Activated T-cell treated with anti-CD3 and anti-CD28 coated beads for 48 hours (primary cell): ENCODE measurements around the gene LUC7L.
"Not testable (repeated sequence)": the region's sequence is repeated elsewhere in the genome, so short reads cannot be mapped to it uniquely, and the experiment has no call there.

Source experiments
- DNase-seq: peaks from one replicate; pipeline ENCODE4 v3.0.0-alpha.2; 2020; ENCODE audit warnings: low read depth

LUC7L gene

DNA sequence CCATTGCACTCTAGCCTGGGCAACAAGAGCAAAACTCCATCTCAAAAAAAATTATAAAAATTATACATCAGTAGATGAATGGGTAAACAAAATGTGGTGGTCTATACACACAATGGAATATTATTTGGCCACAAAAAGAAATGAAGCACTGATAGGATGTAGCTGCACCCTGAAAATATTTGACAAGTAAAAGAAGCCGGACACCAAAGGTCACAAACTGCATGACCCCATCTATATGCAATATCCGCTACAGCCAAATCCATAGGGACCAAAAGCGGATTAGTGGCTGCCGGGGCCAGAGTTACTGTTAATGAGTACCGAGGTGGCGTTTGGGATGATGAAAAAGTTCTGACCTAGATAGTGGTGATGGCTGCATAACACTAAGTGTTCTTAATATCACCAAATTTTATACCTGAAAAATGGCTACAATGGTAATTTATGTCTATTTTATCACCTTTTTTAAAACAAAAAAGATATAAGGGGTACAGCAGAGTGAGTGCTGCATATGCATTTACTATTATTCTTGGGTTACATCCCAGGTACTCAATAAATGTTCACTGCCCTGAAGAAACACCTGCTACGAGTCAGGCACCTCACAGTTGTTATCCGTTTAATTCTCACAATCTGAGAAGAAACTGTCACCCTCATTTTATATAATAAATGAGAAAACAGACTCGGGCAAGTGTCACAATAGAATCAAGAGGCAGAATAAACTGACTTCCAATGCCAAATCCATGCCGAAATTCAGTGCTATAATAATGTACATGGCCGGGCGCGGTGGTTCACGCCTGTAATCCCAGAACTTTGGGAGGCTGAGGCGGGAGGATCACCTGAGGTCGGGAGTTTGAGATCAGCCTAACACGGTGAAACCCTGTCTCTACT, 49.8 kb downstream of the LUC7L start:
- DNase-seq, result no peak

DNA sequence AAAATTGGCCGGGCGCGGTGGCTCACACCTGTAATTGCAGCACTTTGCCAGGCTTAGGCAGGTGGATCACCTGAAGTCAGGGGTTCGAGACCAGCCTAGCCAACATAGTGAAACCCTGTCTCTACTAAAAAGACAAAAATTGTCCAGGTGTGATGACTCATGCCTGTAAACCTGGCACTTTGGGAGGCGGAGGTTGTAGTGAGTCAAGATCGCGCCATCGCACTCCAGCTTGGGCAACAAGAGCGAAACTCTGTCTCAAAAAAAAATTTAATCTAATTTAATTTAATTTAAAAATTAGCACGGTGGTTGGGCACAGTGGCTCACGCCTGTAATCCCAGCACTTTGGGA, 50.6 kb downstream of the LUC7L start:
- no peak for DNase-seq

DNA sequence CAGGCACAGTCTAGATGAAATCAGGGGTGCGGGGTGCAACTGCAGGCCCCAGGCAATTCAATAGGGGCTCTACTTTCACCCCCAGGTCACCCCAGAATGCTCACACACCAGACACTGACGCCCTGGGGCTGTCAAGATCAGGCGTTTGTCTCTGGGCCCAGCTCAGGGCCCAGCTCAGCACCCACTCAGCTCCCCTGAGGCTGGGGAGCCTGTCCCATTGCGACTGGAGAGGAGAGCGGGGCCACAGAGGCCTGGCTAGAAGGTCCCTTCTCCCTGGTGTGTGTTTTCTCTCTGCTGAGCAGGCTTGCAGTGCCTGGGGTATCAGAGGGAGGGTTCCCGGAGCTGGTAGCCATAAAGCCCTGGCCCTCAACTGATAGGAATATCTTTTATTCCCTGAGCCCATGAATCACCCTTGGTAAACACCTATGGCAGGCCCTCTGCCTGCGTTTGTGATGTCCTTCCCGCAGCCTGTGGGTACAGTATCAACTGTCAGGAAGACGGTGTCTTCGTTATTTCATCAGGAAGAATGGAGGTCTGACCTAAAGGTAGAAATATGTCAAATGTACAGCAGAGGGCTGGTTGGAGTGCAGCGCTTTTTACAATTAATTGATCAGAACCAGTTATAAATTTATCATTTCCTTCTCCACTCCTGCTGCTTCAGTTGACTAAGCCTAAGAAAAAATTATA, 51.1 kb downstream of the LUC7L start:
- no peak for DNase-seq

DNA sequence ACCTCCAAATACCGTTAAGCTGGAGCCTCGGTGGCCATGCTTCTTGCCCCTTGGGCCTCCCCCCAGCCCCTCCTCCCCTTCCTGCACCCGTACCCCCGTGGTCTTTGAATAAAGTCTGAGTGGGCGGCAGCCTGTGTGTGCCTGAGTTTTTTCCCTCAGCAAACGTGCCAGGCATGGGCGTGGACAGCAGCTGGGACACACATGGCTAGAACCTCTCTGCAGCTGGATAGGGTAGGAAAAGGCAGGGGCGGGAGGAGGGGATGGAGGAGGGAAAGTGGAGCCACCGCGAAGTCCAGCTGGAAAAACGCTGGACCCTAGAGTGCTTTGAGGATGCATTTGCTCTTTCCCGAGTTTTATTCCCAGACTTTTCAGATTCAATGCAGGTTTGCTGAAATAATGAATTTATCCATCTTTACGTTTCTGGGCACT, 51.8 kb downstream of the LUC7L start:
- no peak for DNase-seq

DNA sequence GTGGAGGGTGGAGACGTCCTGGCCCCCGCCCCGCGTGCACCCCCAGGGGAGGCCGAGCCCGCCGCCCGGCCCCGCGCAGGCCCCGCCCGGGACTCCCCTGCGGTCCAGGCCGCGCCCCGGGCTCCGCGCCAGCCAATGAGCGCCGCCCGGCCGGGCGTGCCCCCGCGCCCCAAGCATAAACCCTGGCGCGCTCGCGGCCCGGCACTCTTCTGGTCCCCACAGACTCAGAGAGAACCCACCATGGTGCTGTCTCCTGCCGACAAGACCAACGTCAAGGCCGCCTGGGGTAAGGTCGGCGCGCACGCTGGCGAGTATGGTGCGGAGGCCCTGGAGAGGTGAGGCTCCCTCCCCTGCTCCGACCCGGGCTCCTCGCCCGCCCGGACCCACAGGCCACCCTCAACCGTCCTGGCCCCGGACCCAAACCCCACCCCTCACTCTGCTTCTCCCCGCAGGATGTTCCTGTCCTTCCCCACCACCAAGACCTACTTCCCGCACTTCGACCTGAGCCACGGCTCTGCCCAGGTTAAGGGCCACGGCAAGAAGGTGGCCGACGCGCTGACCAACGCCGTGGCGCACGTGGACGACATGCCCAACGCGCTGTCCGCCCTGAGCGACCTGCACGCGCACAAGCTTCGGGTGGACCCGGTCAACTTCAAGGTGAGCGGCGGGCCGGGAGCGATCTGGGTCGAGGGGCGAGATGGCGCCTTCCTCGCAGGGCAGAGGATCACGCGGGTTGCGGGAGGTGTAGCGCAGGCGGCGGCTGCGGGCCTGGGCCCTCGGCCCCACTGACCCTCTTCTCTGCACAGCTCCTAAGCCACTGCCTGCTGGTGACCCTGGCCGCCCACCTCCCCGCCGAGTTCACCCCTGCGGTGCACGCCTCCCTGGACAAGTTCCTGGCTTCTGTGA, 52.5 kb downstream of the LUC7L start, which contains the start of gene HBA1:
TSS of gene HBA1 (plus strand) at position 204 of the 906 bp plus-strand sequence. CDS start at position 241, 37 bp downstream.
- DNase-seq, result not testable (repeated sequence)

DNA sequence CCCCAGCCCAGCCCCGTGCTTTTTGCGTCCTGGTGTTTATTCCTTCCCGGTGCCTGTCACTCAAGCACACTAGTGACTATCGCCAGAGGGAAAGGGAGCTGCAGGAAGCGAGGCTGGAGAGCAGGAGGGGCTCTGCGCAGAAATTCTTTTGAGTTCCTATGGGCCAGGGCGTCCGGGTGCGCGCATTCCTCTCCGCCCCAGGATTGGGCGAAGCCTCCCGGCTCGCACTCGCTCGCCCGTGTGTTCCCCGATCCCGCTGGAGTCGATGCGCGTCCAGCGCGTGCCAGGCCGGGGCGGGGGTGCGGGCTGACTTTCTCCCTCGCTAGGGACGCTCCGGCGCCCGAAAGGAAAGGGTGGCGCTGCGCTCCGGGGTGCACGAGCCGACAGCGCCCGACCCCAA, 53.2 kb downstream of the LUC7L start:
- not testable (repeated sequence) for DNase-seq

DNA sequence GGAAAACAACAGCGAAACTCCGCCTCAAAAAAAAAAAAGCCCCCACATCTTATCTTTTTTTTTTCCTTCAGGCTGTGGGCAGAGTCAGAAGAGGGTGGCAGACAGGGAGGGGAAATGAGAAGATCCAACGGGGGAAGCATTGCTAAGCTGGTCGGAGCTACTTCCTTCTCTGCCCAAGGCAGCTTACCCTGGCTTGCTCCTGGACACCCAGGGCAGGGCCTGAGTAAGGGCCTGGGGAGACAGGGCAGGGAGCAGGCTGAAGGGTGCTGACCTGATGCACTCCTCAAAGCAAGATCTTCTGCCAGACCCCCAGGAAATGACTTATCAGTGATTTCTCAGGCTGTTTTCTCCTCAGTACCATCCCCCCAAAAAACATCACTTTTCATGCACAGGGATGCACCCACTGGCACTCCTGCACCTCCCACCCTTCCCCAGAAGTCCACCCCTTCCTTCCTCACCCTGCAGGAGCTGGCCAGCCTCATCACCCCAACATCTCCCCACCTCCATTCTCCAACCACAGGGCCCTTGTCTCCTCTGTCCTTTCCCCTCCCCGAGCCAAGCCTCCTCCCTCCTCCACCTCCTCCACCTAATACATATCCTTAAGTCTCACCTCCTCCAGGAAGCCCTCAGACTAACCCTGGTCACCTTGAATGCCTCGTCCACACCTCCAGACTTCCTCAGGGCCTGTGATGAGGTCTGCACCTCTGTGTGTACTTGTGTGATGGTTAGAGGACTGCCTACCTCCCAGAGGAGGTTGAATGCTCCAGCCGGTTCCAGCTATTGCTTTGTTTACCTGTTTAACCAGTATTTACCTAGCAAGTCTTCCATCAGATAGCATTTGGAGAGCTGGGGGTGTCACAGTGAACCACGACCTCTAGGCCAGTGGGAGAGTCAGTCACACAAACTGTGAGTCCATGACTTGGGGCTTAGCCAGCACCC, 54.0 kb downstream of the LUC7L start:
- DNase-seq, result no peak

DNA sequence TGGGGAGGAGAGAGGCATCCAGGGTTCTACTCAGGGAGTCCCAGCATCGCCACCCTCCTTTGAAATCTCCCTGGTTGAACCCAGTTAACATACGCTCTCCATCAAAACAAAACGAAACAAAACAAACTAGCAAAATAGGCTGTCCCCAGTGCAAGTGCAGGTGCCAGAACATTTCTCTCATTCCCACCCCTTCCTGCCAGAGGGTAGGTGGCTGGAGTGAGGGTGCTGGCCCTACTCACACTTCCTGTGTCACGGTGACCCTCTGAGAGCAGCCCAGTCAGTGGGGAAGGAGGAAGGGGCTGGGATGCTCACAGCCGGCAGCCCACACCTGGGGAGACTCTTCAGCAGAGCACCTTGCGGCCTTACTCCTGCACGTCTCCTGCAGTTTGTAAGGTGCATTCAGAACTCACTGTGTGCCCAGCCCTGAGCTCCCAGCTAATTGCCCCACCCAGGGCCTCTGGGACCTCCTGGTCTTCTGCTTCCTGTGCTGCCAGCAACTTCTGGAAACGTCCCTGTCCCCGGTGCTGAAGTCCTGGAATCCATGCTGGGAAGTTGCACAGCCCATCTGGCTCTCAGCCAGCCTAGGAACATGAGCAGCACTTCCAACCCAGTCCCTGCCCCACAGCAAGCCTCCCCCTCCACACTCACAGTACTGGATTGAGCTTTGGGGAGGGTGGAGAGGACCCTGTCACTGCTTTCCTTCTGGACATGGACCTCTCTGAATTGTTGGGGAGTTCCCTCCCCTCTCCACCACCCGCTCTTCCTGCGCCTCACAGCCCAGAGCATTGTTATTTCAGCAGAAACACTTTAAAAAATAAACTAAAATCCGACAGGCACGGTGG, 55.1 kb downstream of the LUC7L start:
- DNase-seq, result not testable (repeated sequence)

DNA sequence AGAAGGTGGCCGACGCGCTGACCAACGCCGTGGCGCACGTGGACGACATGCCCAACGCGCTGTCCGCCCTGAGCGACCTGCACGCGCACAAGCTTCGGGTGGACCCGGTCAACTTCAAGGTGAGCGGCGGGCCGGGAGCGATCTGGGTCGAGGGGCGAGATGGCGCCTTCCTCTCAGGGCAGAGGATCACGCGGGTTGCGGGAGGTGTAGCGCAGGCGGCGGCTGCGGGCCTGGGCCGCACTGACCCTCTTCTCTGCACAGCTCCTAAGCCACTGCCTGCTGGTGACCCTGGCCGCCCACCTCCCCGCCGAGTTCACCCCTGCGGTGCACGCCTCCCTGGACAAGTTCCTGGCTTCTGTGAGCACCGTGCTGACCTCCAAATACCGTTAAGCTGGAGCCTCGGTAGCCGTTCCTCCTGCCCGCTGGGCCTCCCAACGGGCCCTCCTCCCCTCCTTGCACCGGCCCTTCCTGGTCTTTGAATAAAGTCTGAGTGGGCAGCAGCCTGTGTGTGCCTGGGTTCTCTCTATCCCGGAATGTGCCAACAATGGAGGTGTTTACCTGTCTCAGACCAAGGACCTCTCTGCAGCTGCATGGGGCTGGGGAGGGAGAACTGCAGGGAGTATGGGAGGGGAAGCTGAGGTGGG, 55.9 kb downstream of the LUC7L start:
- DNase-seq, result not testable (repeated sequence)

DNA sequence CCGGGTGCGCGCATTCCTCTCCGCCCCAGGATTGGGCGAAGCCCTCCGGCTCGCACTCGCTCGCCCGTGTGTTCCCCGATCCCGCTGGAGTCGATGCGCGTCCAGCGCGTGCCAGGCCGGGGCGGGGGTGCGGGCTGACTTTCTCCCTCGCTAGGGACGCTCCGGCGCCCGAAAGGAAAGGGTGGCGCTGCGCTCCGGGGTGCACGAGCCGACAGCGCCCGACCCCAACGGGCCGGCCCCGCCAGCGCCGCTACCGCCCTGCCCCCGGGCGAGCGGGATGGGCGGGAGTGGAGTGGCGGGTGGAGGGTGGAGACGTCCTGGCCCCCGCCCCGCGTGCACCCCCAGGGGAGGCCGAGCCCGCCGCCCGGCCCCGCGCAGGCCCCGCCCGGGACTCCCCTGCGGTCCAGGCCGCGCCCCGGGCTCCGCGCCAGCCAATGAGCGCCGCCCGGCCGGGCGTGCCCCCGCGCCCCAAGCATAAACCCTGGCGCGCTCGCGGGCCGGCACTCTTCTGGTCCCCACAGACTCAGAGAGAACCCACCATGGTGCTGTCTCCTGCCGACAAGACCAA, 56.8 kb downstream of the LUC7L start, which contains the start of gene HBA2:
TSS of gene HBA2 (plus strand) at position 503 of the 568 bp plus-strand sequence. CDS start at position 540, 37 bp downstream.
- not testable (repeated sequence) for DNase-seq

DNA sequence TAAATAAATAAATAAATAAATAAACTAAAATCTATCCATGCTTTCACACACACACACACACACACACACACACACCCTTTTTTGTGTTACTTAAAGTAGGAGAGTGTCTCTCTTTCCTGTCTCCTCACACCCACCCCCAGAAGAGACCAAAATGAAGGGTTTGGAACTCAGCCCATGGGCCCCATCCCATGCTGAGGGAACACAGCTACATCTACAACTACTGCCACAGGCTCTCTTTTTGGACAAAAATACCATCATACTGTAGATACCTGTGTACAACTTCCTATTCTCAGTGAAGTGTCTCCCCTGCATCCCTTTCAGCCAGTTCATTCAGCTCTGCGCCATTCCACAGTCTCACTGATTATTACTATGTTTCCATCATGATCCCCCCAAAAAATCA, 58.5 kb downstream of the LUC7L start:
- no peak for DNase-seq

DNA sequence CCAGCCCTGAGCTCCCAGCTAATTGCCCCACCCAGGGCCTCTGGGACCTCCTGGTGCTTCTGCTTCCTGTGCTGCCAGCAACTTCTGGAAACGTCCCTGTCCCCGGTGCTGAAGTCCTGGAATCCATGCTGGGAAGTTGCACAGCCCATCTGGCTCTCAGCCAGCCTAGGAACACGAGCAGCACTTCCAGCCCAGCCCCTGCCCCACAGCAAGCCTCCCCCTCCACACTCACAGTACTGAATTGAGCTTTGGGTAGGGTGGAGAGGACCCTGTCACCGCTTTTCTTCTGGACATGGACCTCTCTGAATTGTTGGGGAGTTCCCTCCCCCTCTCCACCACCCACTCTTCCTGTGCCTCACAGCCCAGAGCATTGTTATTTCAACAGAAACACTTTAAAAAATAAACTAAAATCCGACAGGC, 59.2 kb downstream of the LUC7L start:
- DNase-seq, result not testable (repeated sequence)

DNA sequence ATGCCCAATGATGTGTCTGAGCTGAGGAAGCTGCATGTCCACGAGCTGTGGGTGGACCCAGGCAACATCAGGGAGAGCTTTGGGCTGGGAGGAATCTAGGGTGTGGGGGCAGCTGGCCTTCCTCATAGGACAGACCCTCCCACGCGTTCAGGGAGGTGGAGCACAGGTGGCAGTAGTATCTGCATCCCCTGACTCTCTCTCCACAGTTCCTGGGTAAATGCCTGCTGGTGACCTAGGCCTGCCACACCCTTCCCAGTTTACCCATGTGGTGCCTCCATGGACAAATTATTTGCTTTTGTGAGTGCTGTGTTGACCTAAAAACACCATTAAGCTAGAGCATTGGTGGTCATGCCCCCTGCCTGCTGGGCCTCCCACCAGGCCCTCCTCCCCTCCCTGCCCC, 60.2 kb downstream of the LUC7L start:
- no peak for DNase-seq

DNA sequence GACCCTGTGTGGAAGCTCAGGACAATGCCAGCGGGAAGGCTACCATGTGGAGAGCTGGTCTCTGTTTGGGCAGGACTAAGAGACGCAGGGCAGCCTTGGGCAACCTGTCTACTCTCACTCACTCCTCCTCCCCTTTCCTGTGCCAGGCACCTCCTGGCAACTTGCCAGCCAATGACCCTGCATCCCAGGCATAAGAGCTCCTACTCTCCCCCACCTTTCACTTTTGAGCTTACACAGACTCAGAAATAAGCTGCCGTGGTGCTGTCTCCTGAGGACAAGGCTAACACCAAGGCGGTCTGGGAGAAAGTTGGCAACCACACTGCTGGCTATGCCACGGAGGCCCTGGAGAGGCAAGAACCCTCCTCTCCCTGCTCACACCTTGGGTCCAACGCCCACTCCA, 60.8 kb downstream of the LUC7L start:
- no peak for DNase-seq

DNA sequence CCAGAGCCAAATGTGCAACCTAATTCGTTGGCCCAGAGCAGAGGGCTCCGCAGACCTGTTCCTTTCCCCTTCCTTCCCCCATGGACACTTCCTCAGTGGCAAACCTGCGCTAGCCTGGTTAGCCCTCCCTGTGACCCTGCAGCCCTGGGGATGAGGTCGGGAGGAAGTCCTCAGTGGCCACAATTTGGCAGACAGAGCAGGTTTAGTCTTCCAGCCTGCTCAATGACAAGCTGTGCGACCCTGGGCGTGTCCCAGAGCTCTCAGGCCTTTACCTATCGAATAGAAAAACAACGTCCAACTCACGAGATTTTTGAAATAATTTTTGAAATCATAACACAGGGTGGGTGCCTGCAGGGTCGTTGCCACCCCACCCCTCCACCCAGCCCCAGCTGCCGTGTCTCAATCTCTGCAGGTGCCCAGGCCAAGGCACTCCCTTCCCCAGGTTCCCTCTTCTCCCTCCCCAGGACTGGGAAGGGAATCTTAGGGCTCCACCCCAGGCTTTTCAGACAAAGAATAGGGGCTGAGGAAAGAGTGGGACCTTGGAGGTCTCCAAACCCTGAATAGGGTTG, 62.0 kb downstream of the LUC7L start:
- no peak for DNase-seq

DNA sequence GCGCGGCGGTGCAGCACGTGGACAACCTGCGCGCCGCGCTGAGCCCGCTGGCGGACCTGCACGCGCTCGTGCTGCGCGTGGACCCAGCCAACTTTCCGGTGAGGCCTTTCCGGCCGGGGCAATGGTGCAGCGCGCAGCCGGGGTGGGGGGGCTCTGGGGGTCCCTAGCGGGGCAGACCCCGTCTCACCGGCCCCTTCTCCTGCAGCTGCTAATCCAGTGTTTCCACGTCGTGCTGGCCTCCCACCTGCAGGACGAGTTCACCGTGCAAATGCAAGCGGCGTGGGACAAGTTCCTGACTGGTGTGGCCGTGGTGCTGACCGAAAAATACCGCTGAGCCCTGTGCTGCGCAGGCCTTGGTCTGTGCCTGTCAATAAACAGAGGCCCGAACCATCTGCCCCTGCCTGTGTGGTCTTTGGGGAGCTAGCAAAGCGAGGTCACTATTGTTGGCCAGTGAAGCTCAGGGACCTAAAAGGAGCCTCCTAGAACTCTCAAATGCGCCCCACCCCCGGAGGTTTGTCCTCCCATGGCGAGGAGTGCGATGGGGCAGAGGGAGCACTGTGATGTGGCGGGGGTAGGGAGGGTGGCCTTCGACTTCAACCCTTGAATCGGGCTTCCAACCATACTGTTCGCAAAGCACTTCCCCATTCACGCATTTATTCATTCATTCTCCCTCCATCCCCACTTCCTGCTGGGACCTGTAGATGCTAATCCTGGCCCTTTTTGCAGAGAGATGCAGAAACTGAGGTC, 62.7 kb downstream of the LUC7L start:
- no peak for DNase-seq

DNA sequence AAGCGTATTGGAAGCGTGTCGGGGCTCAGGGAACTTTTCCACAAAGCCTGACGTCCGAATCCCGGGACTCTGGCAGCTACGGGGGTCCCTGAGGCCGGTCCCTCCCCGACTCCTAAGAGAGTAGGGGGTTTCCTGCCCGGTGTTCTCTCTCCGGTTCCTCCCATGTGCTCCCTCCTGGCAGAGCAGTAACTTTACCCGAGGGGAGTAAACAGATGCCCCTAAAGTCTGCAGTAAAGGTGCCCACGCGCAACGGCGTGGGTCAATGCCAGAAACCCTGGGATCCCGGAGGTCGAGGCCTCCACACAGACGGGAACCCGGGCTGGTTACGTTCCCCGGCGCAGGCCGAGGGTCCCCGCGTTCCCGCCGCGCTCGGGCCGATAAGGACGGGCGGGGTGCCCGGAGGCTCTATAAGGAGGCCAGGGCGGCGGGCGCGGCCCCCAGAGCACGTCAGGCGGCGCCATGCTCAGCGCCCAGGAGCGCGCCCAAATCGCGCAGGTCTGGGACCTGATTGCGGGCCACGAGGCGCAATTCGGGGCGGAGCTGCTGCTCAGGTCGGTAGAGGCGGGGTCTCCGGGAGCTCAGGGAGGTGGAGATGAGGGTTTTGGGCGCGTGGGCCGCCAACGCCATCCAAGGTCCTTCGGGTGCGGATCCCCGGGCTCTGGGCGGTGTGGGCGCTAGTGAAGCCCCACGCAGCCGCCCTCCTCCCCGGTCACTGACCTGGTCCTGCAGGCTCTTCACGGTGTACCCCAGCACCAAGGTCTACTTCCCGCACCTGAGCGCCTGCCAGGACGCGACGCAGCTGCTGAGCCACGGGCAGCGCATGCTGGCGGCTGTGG, 63.5 kb downstream of the LUC7L start, which contains the start of gene HBM:
TSS of gene HBM (plus strand) at position 440 of the 836 bp plus-strand sequence. CDS start at position 460, 20 bp downstream.
- DNase-seq, result no peak
